Hepatocyte (in vitro differentiated cells): ENCODE data around the gene DUSP14. TPM values are rescaled to one million over a fixed set of nuclear protein-coding genes. Genes with fewer than 3 reads are reported as not detected.

Source experiments
- DNase-seq: peaks from one replicate; pipeline ENCODE4 v3.0.0-alpha.2; 2016; ENCODE audit warnings: low spot score
- H2AFZ ChIP-seq: fragments of 200-600 bp; sonication (generic); 2 replicates; pipeline ENCODE4 v1.6.0; 2016; ENCODE audit warnings: antibody characterized with exemption, mild to moderate bottlenecking
- H3K27ac ChIP-seq: fragments of 200-600 bp; sonication (generic); 2 replicates; pipeline ENCODE4 v1.5.1; 2016; ENCODE audit warnings: mild to moderate bottlenecking
- H3K27me3 ChIP-seq: fragments of 200-600 bp; sonication (generic); 2 replicates; pipeline ENCODE4 v1.6.1; 2016
- H3K36me3 ChIP-seq: fragments of 200-600 bp; sonication (generic); replicated peaks from 2 replicates; pipeline ENCODE4 v1.5.1; 2016; ENCODE audit warnings: low read depth; ENCODE audit not compliant: insufficient read depth
- H3K4me1 ChIP-seq: fragments of 200-600 bp; sonication (generic); 2 replicates; pipeline ENCODE4 v1.5.1; 2016; ENCODE audit warnings: mild to moderate bottlenecking, moderate library complexity; ENCODE audit not compliant: insufficient read depth
- H3K4me2 ChIP-seq: fragments of 200-600 bp; sonication (generic); 2 replicates; pipeline ENCODE4 v1.6.0; 2016
- H3K4me3 ChIP-seq: fragments of 200-600 bp; sonication (generic); 2 replicates; pipeline ENCODE4 v1.5.1; 2016; ENCODE audit warnings: mild to moderate bottlenecking
- H3K79me2 ChIP-seq: fragments of 200-600 bp; sonication (generic); 2 replicates; pipeline ENCODE4 v1.6.0; 2017; ENCODE audit warnings: mild to moderate bottlenecking
- H3K9me2 ChIP-seq: fragments of 200-600 bp; sonication (generic); replicated peaks from 2 replicates; pipeline ENCODE4 v1.6.0; 2017; ENCODE audit warnings: mild to moderate bottlenecking; ENCODE audit not compliant: insufficient read depth
- H3K9me3 ChIP-seq: fragments of 200-600 bp; sonication (generic); 2 replicates; pipeline ENCODE4 v1.5.1; 2016; ENCODE audit warnings: low read depth, mild to moderate bottlenecking
- H4K20me1 ChIP-seq: fragments of 200-600 bp; sonication (generic); 2 replicates; pipeline ENCODE4 v1.6.0; 2016; ENCODE audit warnings: mild to moderate bottlenecking; ENCODE audit not compliant: insufficient read depth, poor library complexity, severe bottlenecking
- CTCF ChIP-seq: fragments of 200-600 bp; sonication (generic); IDR thresholded peaks from 2 replicates; pipeline ENCODE4 v1.5.1; 2016; ENCODE audit warnings: antibody characterized with exemption, mild to moderate bottlenecking; ENCODE audit not compliant: poor library complexity
- EZH2 ChIP-seq: fragments of 200-600 bp; sonication (generic); IDR thresholded peaks from 2 replicates; pipeline ENCODE4 v1.6.1; 2016; ENCODE audit warnings: antibody characterized with exemption, mild to moderate bottlenecking, borderline replicate concordance
- EZH2phosphoT487 ChIP-seq: fragments of 200-600 bp; sonication (generic); IDR thresholded peaks from one replicate; pipeline ENCODE4 v1.6.1; 2018; ENCODE audit warnings: antibody characterized with exemption, mild to moderate bottlenecking, low read depth, moderate library complexity; ENCODE audit not compliant: unreplicated experiment, severe bottlenecking
- WGBS: methylation state at CpG from one replicate; pipeline ENCODE4 v1.1.6; 2016; ENCODE audit warnings: low lambda C conversion rate; ENCODE audit errors: missing lambda C conversion rate; 5-methylcytosine and 5-hydroxymethylcytosine counted together
- polyA plus RNA-seq: library from polyadenylated mRNA; unstranded; fragments of >200 nt; fragmentation: Nextera tagmentation; extraction: Ambion mirVana; gene quantifications from 2 replicates; pipeline ENCODE4 v1.2.1, GENCODE V29; 2016
- total RNA-seq: library from RNA; depleted of rRNA; stranded (reverse); fragments of >200 nt; gene quantifications from 2 replicates; pipeline ENCODE4 v1.2.3, GENCODE V29; 2014

The DUSP14 gene
- total and polyA plus RNA-seq, 2 experiments from 2014 or later: 28.8 to 33.3 TPM

DNA sequence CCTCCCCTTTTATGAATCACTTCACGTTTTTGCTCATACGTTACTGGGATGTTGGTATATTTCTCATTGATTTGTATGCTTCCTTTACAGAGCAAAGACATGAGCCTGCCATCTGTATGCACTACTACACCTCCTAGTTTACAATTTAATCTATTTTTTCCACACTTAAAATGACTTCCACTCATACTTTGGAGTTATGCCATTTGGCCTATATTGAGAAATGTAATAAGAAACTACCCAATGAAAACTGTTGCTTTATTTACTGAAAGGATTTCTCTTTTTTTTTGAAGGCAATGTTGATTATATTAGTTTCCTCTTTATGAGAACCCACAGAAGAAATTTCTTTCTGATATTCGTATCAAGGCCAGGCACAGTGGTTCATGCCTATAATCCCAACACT, 43.1 kb downstream of the DUSP14 start:
- H3K79me2 ChIP-seq: no peaks in the 10 kb centered on the region
- H3K36me3 ChIP-seq: no peaks in the 10 kb centered on the region
- H3K9me3 ChIP-seq: no peaks in the 10 kb centered on the region
- H3K4me2 ChIP-seq: no peak overlapping the region
- no peaks in the 10 kb centered on the region for H3K4me1 ChIP-seq
- H3K27ac ChIP-seq: no peak overlapping the region
- DNase-seq: no peak
- no peaks in the 10 kb centered on the region for H3K27me3 ChIP-seq
- TF ChIP-seq CTCF (no peak), EZH2phosphoT487 (no peak), EZH2 (no peak)
- no peaks in the 10 kb centered on the region for H4K20me1 ChIP-seq
- 89% methylated on average over 3 of the region's 3 CpGs for WGBS
- H2AFZ ChIP-seq: no peak overlapping the region
- H3K4me3 ChIP-seq: no peak overlapping the region
- H3K9me2 ChIP-seq: no peaks in the 10 kb centered on the region

DNA sequence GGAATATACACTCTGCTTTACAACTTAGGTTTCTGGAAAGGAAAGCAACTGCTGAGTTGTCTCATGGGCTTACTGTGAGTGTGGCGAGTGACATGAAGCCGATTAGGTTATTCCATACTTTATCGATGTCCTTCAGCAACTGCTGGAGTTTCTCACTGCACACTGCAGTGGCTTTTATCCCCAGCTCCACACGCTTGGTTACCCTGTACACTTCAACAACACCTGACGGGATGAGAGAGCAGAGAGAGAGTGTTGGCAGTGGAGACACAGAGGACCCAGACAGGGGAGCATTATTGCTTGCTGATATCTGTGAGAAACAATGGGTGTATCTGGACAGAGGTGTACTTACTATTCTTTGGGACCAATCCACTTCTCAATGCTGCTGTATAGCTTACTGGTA, 46.2 kb downstream of the DUSP14 start:
- TF ChIP-seq EZH2 (no peak), CTCF (no peak), EZH2phosphoT487 (no peak)
- WGBS: 96% methylated on average over 5 of the region's 5 CpGs
- Histone ChIP-seq H3K27ac (no peak overlapping the region), H3K79me2 (no peaks in the 10 kb centered on the region), H3K36me3 (peaks cover 4% of the 10 kb centered on the region), H3K9me2 (no peaks in the 10 kb centered on the region), H3K4me3 (no peak overlapping the region), H3K4me1 (no peaks in the 10 kb centered on the region), H3K9me3 (no peaks in the 10 kb centered on the region), H2AFZ (no peak overlapping the region), H3K27me3 (no peaks in the 10 kb centered on the region), H4K20me1 (no peaks in the 10 kb centered on the region), H3K4me2 (no peak overlapping the region)
- no peak for DNase-seq

DNA sequence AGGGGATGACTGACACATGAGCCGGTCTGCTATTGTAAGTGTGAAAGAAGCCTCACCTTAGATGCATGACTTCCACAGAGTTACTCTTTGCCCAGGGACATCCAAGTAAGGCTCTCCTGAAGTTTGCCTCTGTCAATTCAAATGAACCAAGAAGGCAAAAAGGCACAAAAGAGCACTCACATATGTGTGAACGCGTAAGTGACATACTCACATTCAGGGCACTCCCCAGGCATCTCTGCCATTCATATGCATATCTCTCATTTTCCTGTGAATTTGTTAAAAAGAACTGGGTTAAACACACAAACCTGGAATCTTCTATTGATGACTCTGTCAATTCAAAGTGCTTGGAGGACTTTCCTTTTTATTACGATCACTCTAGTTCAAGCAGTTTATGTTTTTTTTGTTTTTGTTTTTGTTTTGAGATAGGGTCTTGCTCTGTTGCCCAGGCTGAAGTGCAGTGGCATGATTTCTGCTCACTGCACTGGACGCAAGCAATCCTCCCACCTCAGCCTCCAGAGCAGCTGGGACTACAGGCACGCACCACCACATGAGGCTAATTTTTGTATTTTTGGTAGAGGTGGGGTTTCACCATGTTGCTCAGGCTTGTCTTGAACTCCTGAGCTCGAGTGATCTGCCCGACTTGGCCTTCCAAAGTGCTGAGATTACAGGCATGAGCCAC, 49.4 kb downstream of the DUSP14 start:
- no peaks in the 10 kb centered on the region for H4K20me1 ChIP-seq
- H3K27me3 ChIP-seq: no peaks in the 10 kb centered on the region
- no peak for DNase-seq
- no peak overlapping the region for H3K4me3 ChIP-seq
- no peaks in the 10 kb centered on the region for H3K9me2 ChIP-seq
- no peak overlapping the region for H2AFZ ChIP-seq
- no peak for TF ChIP-seq CTCF
- TF ChIP-seq EZH2: no peak
- TF ChIP-seq EZH2phosphoT487: no peak
- no peaks in the 10 kb centered on the region for H3K9me3 ChIP-seq
- H3K79me2 ChIP-seq: peaks cover 8% of the 10 kb centered on the region
- H3K4me1 ChIP-seq: peaks cover 3% of the 10 kb centered on the region
- 97% methylated on average over 8 of the region's 8 CpGs for WGBS
- no peak overlapping the region for H3K27ac ChIP-seq
- H3K36me3 ChIP-seq: peaks cover 4% of the 10 kb centered on the region
- H3K4me2 ChIP-seq: no peak overlapping the region
